Psoas muscle (tissue), 8 donors: Measurements from ENCODE around the gene MRPL53. TPM values are rescaled to one million over a fixed set of nuclear protein-coding genes. Genes with fewer than 3 reads are reported as not detected.
"Not testable (repeated sequence)": the region's sequence is repeated elsewhere in the genome, so short reads cannot be mapped to it uniquely, and the experiment has no call there.

Source experiments
- ATAC-seq, 4 donors: fragments of 200-7000 bp; cut with Tn5 transposase; one replicate each; pipeline ENCODE4 v1.9.1; 2020; ENCODE audit warnings: moderate library complexity in 3 of 4, mild to moderate bottlenecking in 2 of 4
- DNase-seq, 2 donors: peaks; one replicate each; pipeline ENCODE4 v3.0.0-alpha.2; 2020
- H3K27ac ChIP-seq: fragments of 200-600 bp; one replicate; pipeline ENCODE4 v1.8.0; 2022
- H3K27me3 ChIP-seq, 3 donors: fragments of 200-600 bp in 1 of 3; one replicate each; pipeline versions ENCODE4 v1.6.1 to v1.8.0; 2013 to 2022; ENCODE audit warnings: low read length in 2 of 3, mild to moderate bottlenecking in 2 of 3, moderate library complexity in 1 of 3; ENCODE audit not compliant: insufficient read depth in 3 of 3
- H3K36me3 ChIP-seq, 2 donors: fragments of 200-600 bp in 1 of 2; one replicate each; pipeline versions ENCODE4 v1.6.1 to v1.8.0; 2013 to 2022; ENCODE audit warnings: low read depth in 1 of 2, mild to moderate bottlenecking in 1 of 2, moderate library complexity in 1 of 2; ENCODE audit not compliant: insufficient read depth in 1 of 2
- H3K4me1 ChIP-seq: fragments of 200-600 bp; one replicate; pipeline ENCODE4 v1.8.0; 2022
- H3K4me3 ChIP-seq: fragments of 200-600 bp; one replicate; pipeline ENCODE4 v1.8.0; 2022; ENCODE audit warnings: mild to moderate bottlenecking
- H3K9me3 ChIP-seq: fragments of 200-600 bp; one replicate; pipeline ENCODE4 v1.8.0; 2022
- CTCF ChIP-seq: fragments of 200-600 bp; IDR thresholded peaks from one replicate; pipeline ENCODE4 v1.8.0; 2022; ENCODE audit warnings: antibody characterized with exemption
- WGBS, 3 donors: extraction: QIAGEN DNeasy Blood & Tissue Kit; methylation state at CpG; one replicate each; pipeline versions ENCODE4 v1.1.6 to v1.1.7; 2013; 5-methylcytosine and 5-hydroxymethylcytosine counted together
- intact Hi-C, 2 donors: fragments of 100-400 bp; cut with DNase I; formaldehyde crosslinking; loops; one replicate each; pipeline versions ENCODE4 v1.11.0 to v1.14.2; 2022
- polyA plus RNA-seq, 3 donors: library from polyadenylated mRNA; stranded (reverse); fragments of 200-250 nt; gene quantifications; one replicate each; pipeline ENCODE4 v1.2.3, GENCODE V29; 2013
- total RNA-seq, 4 donors: library from RNA; stranded (reverse); fragmentation: NEBNext Ultra II Directional in 2 of 4; extraction: Animal tissue kit (Norgen Biotek cat#: 25700) in 2 of 4; gene quantifications; one replicate each; pipeline versions ENCODE4 v1.2.1 to v1.2.4, GENCODE V29; 2021 to 2023
- donor health status: healthy with polysubstance abuse.
- donor health status: DM: no; HTN: no; CAD: no; lungs with moderate emphysema.
- donor health status: Bipolar disorder and iron deficiency.
- donor health status: healthy.
- donor health status: DM: yes; HTN: yes; CAD: no.
- donor health status: DM: no; HTN: no; CAD: no.
- donor health status: DM: no; HTN: no; CAD: no.
- donor health status: DM: yes; HTN: yes; CAD: no.

Gene MRPL53
- total and polyA plus RNA-seq, 7 donors: 63.7 to 157 (median 118) TPM

DNA sequence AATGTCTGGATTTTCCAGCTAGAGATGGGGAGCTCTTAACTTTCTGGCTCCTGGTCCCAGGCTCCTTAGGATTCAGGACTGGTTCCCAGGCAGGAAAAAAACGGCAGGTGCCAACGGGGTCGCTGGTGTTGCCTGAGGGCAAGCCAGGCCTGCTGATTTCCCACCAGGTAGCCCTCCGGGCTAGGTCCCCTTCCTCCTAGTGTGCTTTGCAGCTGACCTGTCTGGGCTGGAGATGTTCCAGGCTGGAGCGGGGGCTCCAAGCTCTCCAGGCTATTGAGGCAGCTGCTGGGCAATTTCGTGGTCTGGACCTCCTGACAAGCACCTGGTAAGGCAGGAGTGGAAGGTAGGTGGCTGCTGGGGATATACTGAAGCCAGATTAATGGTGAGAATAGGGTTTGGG, 2.0 kb upstream of the MRPL53 start:
- H3K4me1 ChIP-seq: peaks cover 18% of the 10 kb centered on the region
- DNase-seq (no peak), ATAC-seq (no peak)
- no peaks in the 10 kb centered on the region for H3K27me3 ChIP-seq
- no peak for TF ChIP-seq CTCF
- no peak overlapping the region for H3K4me3 ChIP-seq
- H3K36me3 ChIP-seq: peaks cover 2 to 49% of the 10 kb centered on the region in 2 donors
- WGBS, 3 donors: 84 to 94% (median 91%) methylated on average over 6 of the region's 6 CpGs
- H3K27ac ChIP-seq: no peak overlapping the region
- intact Hi-C loops: no loop called here
- no peaks in the 10 kb centered on the region for H3K9me3 ChIP-seq

GRCh38 chr2:74472945-74473258, 422 bp upstream of the MRPL53 start:
- Histone ChIP-seq H3K4me1 (peaks cover 18% of the 10 kb centered on the region), H3K9me3 (no peaks in the 10 kb centered on the region), H3K4me3 (peak overlapping the region; percentile 99), H3K27ac (peak overlapping the region; percentile 94), H3K27me3 (no peaks in the 10 kb centered on the region), H3K36me3 (peaks cover 2 to 36% of the 10 kb centered on the region in 2 donors)
- TF ChIP-seq CTCF: no peak
- intact Hi-C loops: no loop called here
- DNase-seq (no peak), ATAC-seq (peak; percentile 6 to 16 (median 14))
- WGBS, 3 donors: 5 to 11% (median 10%) methylated on average over 7 of the region's 7 CpGs

- 54 to 63% (median 61%) methylated on average over 16 of the region's 16 CpGs for WGBS, 3 donors
- peak overlapping the region; percentile 99 for H3K4me3 ChIP-seq
- H3K27me3 ChIP-seq: no peaks in the 10 kb centered on the region
- intact Hi-C loops: no loop called here
- ATAC-seq: no peak
- peaks cover 18% of the 10 kb centered on the region for H3K4me1 ChIP-seq
- no peak for DNase-seq
- no peak for TF ChIP-seq CTCF
- H3K27ac ChIP-seq: peak overlapping the region; percentile 94
- peaks cover 2 to 31% of the 10 kb centered on the region in 2 donors for H3K36me3 ChIP-seq
- no peaks in the 10 kb centered on the region for H3K9me3 ChIP-seq
These were observed 981 bp downstream of the MRPL53 start for GRCh38 chr2:74471332-74472065.

GRCh38 chr2:74470742-74471141, 1.7 kb downstream of the MRPL53 start:
- H3K4me3 ChIP-seq: peak overlapping the region; percentile 99
- intact Hi-C loops, DNase-seq, H3K27ac ChIP-seq, ATAC-seq, H3K27me3 ChIP-seq, H3K9me3 ChIP-seq: not testable (repeated sequence)
- WGBS, 3 donors: 89 to 94% (median 91%) methylated on average over 12 of the region's 12 CpGs
- H3K36me3 ChIP-seq: peaks cover 0 to 30% of the 10 kb centered on the region in 2 donors
- peaks cover 22% of the 10 kb centered on the region for H3K4me1 ChIP-seq

DNA sequence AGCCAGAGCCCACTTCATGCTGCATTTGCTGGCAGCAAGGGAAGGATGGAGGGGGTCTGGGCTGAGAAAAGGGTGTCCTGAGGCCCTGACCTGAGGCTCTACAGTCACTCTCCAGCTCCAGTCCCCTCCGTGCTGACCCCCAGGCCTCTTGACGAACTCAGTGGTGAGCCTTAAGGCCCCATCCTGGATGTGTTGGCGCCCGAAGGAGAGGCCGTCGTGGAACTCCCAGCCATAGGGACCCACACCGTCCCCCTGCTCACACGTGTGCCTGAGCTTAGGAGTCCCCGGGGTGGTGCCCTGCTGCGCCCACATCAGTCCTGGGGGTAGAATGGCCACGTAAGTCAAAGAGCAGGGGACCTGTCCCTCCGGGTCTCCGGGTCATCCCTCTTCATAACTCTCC, 8.1 kb downstream of the MRPL53 start:
- intact Hi-C loops: loop anchor here in 1 of 2 donors (10.0 kb wide), 1 partner anchor 730 kb away; the partner anchor contains the start of gene TPRKB
- ATAC-seq (peak in 2 of 4 donors; percentile 1 to 4), DNase-seq (no peak)
- TF ChIP-seq CTCF: no peak
- peak overlapping the region; percentile 84 for H3K27ac ChIP-seq
- WGBS, 3 donors: 4 to 9% (median 5%) methylated on average over 13 of the region's 13 CpGs
- peak overlapping the region; percentile 83 for H3K4me3 ChIP-seq
- H3K9me3 ChIP-seq: no peaks in the 10 kb centered on the region
- no peaks in the 10 kb centered on the region for H3K27me3 ChIP-seq
- peaks cover 15% of the 10 kb centered on the region for H3K4me1 ChIP-seq
- H3K36me3 ChIP-seq: peaks cover 3 to 26% of the 10 kb centered on the region in 2 donors
